GM19372 (cell line): ENCODE results near the gene SV2B.

Source experiments
- ATAC-seq: cut with Tn5 transposase; IDR thresholded peaks from one replicate; pipeline ENCODE4 v1.9.1; 2021; ENCODE audit warnings: mild to moderate bottlenecking, low read depth, moderate library complexity; ENCODE audit not compliant: unreplicated experiment

Gene SV2B

DNA sequence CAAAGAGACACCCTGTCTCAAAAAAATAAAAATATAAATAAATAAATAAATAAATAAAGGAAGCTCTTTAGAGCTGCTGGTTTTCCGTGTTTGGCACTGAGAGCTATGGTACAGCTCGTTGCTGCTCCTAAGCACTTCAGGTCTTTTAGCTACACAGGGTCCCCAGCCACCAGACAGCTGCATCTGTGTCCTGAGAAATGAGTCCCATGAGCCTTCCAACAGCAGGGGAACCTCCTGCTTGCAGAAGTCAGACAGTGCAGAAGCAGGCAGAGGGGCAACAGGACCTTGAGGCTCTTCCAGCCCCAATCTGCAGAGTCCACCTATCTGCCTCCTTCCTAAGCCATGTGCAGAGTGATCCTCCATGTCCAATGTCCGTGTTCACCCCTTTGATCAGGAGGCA lies 159.0 kb downstream of the SV2B start:
- ATAC-seq, result no peak

DNA sequence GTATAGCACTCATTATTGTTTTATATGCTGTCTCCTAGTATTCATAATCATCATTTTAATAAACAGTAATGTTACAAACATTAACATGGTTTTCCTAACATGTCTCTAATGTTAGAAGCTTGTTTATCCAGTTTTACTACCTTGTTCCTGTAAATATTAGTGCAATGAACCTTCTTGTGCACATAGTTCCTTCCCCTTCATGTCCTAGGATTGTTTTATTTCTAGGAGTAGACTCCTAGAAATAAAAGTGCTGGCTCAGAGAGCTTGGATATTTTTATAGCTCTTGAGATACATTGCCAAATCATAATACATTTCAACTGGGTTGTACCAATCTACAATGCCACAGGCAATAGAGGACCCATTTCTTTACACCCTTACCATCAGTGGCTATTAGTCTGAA lies 161.3 kb downstream of the SV2B start:
- no peak for ATAC-seq

DNA sequence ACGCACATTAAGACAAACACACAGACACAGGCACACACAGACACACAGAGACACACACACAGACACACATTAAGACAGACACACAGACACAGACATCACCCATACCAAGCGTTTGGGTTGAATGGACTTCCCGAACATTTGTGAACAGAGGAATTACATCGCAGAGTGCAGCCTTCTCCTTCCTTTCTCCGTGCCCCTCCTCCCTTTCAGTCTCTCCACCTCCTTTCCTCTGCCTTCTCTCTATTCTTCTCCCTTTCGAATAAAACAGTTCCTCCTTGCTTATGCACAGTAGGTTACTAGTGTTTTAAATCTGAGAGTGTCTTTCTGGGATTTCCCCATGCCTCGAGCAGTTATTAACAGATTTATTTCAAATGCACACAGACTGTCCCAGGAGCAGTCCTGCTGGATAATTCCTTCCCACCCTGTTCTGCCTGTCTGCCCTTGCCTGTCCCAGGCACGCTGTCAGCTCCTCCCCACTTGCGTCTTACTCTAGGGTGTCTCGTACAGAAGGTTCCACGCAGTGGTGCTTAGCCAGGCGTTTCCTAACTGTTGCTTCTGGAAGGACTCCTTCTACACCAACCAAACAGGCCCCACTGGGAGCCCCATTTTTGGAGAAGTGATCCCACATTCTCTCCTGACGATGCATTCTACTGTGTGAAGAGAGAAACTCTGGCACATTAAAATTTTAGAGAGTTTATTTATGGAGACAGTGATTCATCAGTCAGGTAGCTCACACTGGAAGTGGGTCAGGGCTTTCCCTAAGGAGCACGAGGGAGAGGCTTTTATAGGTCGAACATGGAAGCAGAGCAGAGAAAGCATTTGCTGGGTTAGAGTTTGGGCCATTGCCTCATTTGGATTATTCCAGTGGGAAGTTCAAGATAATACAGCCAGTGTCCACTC lies 163.8 kb downstream of the SV2B start:
- ATAC-seq, result no peak

DNA sequence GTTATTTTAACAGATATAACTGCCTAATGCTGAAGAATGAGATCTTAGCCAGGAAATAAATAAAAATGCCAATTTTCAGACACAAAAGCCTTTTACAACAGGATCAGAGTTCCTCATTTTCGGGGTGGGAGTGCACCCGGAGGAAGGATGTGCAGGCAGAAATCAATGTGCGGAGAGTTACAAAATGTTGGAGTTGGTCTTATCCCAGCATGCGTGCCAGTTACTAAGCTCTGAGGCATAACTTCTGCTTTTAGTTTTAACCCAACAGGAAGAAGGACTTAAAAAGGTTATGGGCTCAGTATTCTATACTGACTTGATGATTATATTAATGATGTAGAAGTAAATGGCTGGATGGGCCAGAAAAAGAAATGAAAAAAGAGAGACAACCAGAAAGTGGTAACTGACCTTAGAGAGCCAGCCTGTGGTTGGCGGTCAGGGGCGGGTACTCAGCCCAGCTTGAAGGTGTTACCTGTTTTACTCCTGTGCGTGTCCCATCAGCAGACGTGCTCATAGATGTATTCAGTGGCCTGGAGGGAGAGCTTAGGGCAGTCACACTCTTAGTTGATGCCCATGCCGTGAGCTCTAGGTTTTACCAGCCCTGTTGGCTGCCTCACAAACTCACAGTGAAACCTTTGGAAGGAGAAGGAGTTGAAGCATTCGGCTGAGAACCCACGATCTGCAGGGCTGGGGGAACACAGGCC lies 164.7 kb downstream of the SV2B start:
- no peak for ATAC-seq

DNA sequence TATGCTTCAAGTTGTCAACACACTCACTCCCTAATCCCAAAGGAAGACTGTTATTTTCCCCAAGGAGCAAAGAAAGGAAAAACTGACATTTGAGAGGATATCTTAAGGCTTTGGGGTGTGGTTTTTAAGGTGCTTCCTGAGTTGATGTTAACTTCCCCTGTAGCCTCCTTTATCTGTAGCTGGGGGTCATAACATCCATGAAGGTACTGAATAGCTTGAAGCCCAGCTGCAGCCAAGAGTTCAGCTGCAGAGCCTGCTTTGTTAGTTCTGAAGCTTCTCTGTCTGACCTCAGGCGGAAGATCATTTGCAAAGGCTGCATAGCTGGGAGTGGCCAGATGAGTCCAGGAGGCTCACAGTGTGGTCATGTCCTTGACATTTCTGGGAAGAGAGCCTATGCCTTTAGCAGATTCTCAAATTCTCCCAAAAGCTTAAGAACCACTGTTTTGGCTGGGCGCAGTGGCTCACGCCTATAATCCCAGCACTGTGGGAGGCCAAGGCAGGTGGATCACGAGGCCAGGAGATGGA lies 165.4 kb downstream of the SV2B start:
- no peak for ATAC-seq

DNA sequence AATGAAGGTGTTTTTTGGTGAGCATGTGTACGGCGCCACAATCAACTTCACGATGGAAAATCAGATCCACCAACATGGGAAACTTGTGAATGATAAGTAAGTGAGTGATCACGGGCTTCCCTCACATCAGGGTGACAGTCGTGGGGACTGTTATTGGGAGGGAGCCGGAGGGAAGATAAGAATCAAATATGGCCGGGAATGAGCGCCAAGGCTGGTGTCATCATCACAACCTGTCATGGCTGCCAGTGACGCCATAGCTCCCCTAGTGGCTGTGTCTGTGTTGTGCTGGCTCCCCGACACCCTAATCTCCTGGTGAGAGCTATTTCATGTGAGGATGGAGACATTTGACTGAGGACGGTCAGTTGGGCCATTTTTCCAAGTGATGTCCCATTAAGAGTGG lies 168.5 kb downstream of the SV2B start:
- ATAC-seq, result no peak

DNA sequence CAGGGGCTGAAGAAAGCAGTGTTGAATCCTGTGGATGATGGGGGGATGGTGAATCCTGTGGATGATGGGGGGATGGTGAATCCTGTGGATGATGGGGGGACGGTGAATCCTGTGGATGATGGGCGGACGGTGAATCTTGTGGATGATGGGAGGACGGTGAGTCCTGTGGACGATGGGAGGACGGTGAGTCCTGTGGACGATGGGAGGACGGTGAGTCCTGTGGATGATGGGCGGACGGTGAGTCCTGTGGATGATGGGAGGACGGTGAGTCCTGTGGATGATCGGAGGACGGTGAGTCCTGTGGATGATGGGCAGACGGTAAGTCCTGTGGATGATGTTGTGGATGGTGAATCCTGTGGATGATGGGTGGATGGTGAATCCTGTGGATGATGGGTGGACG lies 170.7 kb downstream of the SV2B start:
- ATAC-seq, result no peak

DNA sequence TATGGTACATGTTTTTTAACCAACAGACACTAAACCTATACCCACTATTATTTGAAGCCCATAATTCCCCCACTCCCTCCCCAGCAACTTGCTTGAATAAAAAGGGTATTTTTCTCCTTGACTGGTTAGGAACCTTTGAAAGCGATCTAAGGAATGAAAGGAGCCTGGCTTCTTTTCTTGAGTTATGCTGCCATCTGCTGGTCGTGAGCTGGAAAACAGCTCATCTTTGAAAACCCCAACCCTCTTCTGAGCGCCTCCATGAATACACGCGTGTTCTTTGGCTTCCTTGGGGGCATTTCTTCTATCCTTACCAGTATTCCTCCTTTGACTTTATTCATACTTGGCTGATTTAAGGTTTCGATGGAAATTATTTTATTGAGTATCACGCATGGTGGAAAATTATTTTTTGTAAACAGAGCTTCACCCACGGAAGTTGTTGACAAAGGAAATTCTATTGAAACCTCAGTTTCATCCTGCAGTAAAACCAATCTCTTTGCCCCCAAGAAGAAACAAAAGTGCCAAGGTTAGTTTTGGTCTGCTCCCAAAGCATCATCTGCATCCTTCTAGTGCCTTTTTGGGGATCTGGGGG lies 171.6 kb downstream of the SV2B start:
- no peak for ATAC-seq

DNA sequence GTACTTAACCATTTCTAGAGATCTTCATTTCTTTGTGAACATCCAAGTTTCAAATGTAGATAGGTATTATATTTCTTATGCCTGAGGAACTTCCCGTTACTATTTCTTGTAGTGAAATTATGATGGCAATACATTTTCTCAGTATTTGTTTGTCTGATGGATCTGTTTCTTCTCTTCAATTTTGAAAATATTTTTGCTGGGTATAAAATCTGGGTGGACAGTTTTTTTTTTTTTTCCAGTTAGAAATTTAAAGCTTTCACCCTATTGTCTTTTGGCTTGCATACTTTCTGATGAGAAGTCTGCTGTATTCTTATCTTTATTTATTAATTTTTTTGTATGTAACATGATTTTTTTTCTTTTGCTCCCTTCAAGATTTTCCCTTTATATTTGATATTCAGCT lies 175.8 kb downstream of the SV2B start:
- no peak for ATAC-seq

DNA sequence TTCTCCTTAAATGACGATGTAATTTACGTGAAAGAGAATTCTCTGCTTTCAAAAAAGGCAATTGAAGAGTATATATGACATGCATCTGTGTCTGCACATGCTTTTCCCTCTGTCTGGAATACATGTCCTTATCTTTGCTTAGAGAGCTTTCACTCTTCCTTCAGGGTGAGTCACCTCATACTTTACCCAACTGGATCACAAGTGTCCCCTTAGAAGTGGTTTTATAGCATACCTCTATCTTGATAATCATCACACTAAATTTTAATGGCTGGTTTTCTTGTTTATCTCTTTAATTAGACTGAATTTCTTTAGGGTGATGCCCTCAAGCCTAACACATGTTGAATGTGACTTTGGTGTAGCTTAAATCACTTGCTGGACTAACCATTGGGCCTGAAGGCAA lies 178.9 kb downstream of the SV2B start:
- ATAC-seq, result no peak

DNA sequence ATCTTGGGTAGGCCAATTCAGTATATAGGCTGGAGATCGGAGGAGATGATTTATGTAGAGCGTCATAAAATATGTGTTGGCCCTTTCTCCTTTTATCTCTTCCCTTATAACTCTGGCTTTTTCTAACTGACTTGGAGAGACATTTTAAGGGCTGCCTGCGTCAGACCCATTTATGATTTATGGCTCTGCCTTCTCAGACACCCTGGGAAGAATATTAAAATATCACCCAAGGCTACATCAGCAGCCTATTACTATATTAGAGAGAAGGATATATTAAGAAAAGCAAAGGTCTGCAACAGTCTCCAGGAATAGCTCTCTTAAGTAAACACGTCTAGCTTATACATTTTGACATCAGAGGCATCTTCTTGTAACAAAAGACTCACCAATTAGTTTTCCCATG lies 179.4 kb downstream of the SV2B start:
- no peak for ATAC-seq

DNA sequence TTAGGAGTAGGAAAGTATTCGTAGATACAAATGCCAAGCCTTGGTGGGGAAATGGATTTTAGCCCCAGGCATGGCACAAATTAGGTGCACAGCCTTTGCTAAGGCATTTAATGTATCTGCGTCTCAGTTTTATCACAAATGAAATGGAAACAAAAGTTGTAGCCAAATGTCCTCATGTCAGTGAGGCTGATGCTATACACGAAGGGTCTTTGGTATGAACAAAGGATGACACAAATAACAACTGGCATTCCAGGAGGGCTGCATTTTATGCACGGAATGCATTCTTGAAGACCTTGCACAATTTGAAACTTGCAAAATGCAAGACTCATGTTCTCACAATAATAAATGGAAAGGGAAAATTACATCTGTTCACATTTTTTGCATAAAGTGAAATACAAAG lies 181.9 kb downstream of the SV2B start:
- no peak for ATAC-seq

DNA sequence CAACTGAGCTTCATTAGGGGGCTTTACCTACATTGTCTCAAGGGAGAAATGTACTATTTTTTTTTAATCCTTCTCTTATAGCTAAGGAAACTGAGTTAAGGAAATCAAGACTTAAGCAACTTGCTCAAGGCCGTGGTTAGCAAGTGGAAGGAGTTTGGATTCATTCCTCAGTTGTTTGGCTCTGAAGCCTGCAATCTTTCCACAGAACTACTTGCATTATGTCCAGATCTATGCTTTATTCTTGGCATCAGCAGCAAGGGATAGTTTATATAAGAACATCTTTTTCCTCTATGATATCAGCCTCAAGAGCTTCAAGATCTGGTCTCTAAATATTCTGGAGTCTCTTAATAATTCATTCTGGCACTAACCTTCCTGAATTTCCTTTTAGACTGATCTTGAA lies 182.4 kb downstream of the SV2B start:
- no peak for ATAC-seq

DNA sequence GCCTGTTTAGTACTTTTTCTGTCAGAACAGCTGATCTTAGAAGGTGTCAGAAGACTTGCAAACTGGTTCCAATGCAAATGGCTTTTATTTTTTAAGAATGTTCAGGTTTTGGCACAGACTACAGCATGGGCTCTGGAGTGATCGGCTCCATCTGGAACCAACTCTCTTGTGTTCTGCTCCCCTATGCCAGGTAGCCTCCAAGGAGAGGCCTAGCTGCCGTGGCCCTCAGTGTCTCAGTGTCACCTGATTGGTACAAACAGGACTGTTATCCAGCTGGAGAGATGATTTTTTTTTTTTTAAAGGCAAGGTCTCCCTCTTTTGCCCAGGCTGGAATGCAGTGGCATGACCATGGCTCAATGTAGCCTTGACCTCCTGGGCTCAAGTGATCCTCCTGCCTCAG lies 183.1 kb downstream of the SV2B start:
- ATAC-seq, result no peak

DNA sequence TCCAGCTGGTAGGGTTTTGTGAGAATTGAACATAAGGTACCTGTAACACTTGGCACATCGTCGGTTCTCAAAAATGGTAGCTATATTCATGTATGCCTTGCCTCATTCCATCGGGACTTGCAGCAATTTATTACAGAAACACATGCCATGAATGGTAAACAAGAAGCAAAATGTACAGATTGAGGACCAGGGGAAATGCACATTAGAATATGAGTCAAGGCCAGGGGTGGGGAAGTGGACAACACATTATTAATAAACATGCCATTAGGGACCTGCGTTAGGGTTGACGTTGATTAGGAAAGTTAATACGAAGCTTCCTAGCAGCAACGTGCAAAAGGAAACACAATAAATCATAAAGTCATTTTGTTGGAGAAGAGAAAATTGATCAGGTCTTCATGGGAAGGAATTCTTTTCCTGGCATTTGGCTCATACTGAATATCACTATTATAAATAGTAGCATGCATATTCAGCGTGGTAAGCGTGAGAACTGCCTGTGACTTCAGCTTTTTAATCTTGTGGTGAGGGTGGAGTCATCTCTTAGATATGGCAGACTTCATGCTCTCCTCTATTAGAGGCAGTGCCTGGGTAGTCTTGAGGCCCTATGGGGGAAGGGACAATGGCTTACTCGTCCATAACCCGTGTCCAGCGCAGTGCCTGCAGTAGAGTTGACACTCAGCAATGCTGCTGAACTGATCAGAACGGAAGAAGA lies 184.9 kb downstream of the SV2B start:
- ATAC-seq, result no peak

DNA sequence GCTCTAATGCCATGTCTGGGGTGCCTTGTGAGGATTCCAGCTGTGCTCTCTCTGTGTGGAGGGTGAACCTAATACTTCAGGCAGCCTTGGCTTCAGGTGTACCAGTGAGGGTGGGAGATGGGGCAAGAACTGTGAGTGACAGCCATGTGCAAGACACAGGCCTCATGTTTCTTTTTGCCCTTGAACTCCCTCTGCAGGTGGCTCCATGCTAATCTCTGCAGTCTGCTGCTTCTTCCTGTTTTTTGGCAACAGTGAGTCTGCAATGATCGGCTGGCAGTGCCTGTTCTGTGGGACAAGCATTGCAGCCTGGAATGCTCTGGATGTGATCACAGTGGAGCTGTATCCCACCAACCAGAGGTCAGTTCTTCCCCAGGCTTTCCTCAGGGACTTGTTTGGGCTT lies 189.3 kb downstream of the SV2B start:
- ATAC-seq, result no peak

DNA sequence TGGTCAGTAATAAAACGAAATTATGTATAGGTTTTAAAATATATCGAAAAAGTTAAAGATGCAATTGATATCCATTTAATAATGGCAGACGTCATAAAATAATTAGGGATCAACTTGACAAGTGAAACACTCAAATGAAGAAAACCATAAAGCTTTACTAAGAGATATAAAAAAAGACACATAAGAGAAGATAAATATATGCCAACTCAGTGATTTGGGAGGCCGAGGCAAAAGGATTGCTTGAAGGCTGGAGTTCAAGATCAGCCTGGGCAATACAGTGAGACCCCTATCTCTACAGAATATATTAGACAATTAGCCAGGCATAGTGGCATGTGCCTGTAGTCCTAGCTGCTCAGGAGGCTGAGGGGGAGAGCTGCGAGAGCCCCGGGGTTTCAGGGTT lies 190.5 kb downstream of the SV2B start:
- no peak for ATAC-seq

DNA sequence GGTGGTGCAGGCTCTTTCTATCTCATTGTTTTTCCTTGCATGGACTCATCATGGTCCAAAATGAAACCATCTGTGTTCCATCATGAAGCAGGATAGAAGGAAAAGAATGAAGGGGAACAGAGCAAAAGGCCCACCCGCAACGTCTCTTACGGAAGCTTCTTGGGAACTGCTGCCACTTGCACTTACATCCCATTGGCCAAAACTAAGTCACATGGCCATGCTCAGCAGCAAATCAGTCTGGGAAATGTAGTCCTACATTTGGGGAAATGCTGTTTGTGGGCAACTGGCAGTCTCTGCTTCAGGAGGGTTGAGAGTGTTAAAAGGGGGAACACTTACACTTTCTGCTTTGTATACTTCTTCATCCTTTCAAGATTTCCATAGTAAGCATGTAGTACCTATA lies 191.6 kb downstream of the SV2B start:
- ATAC-seq, result no peak

DNA sequence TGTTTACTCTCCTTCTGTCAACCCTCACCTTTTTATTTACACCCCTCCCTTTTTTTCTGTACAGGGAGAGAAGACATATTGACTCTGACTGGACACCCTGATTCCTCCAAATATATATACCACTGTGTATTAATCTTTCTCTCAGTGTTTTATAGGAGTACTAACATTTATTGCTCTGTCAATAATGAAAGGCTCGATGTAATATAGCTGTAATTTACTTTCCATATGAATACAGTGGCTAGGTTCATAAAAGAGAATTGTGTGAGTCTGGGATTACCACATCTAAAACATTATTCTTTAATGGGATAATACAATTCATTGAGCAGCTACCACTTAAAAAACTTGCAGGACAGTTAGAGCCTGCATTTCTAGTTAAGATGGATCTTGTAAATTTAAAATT lies 194.3 kb downstream of the SV2B start:
- no peak for ATAC-seq

DNA sequence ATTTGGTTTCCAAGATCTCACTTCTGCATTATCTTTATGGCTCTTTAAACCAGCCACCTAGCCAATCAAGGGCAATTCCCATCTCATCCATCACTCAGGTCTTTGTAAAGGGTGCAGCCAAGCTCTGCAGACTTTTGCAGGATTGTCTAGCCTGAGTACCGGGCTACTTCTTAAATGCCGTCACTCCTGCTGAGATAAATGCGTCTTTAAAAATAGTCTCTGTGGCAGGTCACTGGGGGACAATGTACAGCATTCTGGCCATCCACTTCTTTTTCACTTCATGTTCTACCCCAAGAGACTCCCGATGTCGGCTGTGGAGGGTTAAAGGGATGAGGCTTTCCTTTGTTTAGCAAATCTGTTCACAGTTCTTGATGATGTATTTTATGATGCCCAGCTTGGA lies 194.7 kb downstream of the SV2B start:
- ATAC-seq, result no peak

DNA sequence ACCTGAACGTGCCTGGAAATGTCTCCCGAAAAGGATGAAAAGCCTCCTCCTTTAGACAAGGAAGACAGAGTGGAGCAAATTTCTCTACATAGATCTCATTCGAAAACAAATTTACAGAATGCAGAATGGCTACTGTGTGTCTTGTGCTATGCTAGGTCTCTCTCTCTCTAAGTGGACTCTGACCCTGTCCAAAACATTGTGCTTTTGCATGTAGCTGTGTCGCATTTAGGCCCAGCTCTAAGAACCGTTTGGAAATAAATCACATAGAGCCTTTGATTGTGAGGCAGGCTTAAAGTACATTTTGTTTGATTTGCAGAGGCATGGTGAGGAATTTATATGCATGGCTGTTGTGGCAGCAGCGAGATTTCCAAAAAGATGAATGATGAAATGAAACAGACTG lies 198.0 kb downstream of the SV2B start:
- ATAC-seq, result no peak
